Measurements from ENCODE around the gene KMT2E.
A peak's percentile ranks its signal among the peaks of the same experiment; 100 is the strongest.

KMT2E gene

DNA sequence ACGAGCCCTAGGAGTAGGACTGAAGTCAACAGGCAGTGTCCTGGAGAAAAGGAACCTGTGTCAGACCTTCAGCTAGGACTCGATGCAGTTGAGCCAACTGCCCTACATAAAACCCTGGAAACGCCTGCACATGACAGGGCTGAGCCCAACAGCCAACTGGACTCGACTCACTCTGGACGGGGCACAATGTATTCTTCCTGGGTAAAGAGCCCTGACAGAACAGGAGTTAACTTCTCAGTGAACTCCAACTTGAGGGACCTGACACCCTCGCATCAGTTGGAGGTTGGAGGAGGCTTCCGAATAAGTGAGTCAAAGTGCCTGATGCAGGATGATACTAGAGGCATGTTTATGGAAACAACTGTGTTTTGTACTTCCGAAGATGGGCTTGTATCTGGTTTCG, 93.5 kb downstream of the KMT2E start:
- H3K9me3 ChIP-seq (ENCODE audit: control insufficient read depth, insufficient read depth, low read depth, low read length): no peaks in the 10 kb centered on the region
- H3K4me3 ChIP-seq (ENCODE audit: low read depth, low read length): no peak overlapping the region
- ChIA-PET CTCF (no interaction called here), POLR2A (no interaction called here)
- H3K36me3 ChIP-seq (ENCODE audit: control insufficient read depth in 2 of 2, insufficient read depth in 1 of 2, low read length in 2 of 2): peaks cover 53 to 87% of the 10 kb centered on the region in 2 experiments
- TF ChIP-seq, protein P1, sequence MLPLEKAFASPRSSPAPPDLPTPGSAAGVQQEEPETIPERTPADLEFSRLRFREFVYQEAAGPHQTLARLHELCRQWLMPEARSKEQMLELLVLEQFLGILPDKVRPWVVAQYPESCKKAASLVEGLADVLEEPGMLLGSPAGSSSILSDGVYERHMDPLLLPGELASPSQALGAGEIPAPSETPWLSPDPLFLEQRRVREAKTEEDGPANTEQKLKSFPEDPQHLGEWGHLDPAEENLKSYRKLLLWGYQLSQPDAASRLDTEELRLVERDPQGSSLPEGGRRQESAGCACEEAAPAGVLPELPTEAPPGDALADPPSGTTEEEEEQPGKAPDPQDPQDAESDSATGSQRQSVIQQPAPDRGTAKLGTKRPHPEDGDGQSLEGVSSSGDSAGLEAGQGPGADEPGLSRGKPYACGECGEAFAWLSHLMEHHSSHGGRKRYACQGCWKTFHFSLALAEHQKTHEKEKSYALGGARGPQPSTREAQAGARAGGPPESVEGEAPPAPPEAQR (tag by site-specific recombination; IDR thresholded peaks at IDR 0.05): no peak
- TF ChIP-seq, protein P2, sequence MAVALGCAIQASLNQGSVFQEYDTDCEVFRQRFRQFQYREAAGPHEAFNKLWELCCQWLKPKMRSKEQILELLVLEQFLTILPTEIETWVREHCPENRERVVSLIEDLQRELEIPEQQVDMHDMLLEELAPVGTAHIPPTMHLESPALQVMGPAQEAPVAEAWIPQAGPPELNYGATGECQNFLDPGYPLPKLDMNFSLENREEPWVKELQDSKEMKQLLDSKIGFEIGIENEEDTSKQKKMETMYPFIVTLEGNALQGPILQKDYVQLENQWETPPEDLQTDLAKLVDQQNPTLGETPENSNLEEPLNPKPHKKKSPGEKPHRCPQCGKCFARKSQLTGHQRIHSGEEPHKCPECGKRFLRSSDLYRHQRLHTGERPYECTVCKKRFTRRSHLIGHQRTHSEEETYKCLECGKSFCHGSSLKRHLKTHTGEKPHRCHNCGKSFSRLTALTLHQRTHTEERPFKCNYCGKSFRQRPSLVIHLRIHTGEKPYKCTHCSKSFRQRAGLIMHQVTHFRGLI (tag by site-specific recombination; IDR thresholded peaks at IDR 0.05): 0 out of 2 replicates have a peak, but pooled peaks have one; percentile 34
- H3K27ac ChIP-seq (ENCODE audit: extremely low read depth, low read depth, low read length): no peak overlapping the region
- no peaks in the 10 kb centered on the region for H3K4me1 ChIP-seq (ENCODE audit: control insufficient read depth, insufficient read depth, low read length)

DNA sequence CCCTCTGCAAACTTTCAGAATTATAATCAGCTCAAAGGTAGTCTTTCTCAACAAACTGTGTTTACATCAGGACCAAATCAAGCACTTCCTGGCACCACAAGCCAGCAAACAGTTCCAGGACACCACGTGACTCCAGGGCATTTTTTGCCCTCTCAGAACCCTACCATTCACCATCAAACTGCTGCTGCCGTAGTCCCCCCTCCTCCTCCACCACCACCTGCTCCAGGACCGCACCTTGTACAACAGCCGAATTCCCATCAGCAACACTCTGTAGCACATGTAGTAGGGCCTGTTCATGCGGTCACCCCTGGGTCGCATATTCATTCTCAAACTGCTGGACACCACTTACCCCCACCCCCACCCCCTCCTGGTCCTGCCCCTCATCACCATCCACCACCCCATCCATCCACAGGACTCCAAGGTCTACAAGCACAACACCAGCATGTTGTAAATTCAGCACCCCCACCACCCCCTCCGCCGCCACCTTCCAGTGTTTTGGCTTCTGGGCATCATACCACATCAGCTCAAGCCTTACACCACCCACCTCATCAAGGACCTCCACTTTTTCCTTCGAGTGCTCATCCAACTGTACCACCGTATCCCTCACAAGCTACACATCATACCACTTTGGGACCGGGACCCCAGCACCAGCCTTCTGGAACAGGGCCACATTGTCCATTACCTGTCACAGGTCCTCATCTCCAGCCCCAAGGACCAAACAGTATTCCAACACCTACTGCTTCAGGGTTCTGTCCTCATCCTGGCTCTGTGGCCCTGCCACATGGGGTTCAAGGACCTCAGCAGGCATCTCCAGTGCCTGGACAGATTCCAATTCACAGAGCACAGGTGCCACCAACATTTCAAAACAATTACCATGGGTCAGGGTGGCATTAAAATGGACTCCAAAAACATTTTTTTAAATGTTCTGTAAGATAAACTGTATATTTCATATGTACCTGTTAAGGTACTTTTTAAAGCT, 98.7 kb downstream of the KMT2E start:
- TF ChIP-seq OSR2 (tag by site-specific recombination; IDR thresholded peaks at IDR 0.05) (no peak), ZNF24 (tag by site-specific recombination; IDR thresholded peaks at IDR 0.05) (no peak), SP2 (tag by site-specific recombination; IDR thresholded peaks at IDR 0.05) (no peak), ZNF146 (tag by site-specific recombination; IDR thresholded peaks at IDR 0.05) (no peak), EGR2 (tag by site-specific recombination; IDR thresholded peaks at IDR 0.05; ENCODE audit: low read depth) (peak; percentile 6; the same call in 1 of the 2 replicates), ZFHX2 (tag by site-specific recombination; conservative IDR thresholded peaks at IDR 0.05) (peak; percentile 12; the same call in 1 of the 2 replicates), ZNF600 (tag by site-specific recombination; IDR thresholded peaks at IDR 0.05) (0 out of 2 replicates have a peak, but pooled peaks have one; percentile 22)
- TF ChIP-seq, protein P3, sequence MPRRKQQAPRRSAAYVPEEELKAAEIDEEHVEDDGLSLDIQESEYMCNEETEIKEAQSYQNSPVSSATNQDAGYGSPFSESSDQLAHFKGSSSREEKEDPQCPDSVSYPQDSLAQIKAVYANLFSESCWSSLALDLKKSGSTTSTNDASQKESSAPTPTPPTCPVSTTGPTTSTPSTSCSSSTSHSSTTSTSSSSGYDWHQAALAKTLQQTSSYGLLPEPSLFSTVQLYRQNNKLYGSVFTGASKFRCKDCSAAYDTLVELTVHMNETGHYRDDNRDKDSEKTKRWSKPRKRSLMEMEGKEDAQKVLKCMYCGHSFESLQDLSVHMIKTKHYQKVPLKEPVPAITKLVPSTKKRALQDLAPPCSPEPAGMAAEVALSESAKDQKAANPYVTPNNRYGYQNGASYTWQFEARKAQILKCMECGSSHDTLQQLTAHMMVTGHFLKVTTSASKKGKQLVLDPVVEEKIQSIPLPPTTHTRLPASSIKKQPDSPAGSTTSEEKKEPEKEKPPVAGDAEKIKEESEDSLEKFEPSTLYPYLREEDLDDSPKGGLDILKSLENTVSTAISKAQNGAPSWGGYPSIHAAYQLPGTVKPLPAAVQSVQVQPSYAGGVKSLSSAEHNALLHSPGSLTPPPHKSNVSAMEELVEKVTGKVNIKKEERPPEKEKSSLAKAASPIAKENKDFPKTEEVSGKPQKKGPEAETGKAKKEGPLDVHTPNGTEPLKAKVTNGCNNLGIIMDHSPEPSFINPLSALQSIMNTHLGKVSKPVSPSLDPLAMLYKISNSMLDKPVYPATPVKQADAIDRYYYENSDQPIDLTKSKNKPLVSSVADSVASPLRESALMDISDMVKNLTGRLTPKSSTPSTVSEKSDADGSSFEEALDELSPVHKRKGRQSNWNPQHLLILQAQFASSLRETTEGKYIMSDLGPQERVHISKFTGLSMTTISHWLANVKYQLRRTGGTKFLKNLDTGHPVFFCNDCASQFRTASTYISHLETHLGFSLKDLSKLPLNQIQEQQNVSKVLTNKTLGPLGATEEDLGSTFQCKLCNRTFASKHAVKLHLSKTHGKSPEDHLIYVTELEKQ (tag by site-specific recombination; IDR thresholded peaks at IDR 0.05; ENCODE audit: borderline replicate concordance): no peak
- ChIA-PET POLR2A (no interaction called here), CTCF (interaction anchor here (0.6 kb wide), 1 partner anchor 420 kb away, joined by 3 read pairs; no protein-coding TSS in a partner anchor)
- Histone ChIP-seq H3K27ac (ENCODE audit: extremely low read depth, low read depth, low read length) (no peak overlapping the region), H3K4me3 (ENCODE audit: low read depth, low read length) (no peak overlapping the region), H3K4me1 (ENCODE audit: control insufficient read depth, insufficient read depth, low read length) (no peaks in the 10 kb centered on the region), H3K9me3 (ENCODE audit: control insufficient read depth, insufficient read depth, low read depth, low read length) (no peaks in the 10 kb centered on the region), H3K36me3 (ENCODE audit: control insufficient read depth in 2 of 2, insufficient read depth in 1 of 2, low read length in 2 of 2) (peaks cover 41 to 92% of the 10 kb centered on the region in 2 experiments)

DNA sequence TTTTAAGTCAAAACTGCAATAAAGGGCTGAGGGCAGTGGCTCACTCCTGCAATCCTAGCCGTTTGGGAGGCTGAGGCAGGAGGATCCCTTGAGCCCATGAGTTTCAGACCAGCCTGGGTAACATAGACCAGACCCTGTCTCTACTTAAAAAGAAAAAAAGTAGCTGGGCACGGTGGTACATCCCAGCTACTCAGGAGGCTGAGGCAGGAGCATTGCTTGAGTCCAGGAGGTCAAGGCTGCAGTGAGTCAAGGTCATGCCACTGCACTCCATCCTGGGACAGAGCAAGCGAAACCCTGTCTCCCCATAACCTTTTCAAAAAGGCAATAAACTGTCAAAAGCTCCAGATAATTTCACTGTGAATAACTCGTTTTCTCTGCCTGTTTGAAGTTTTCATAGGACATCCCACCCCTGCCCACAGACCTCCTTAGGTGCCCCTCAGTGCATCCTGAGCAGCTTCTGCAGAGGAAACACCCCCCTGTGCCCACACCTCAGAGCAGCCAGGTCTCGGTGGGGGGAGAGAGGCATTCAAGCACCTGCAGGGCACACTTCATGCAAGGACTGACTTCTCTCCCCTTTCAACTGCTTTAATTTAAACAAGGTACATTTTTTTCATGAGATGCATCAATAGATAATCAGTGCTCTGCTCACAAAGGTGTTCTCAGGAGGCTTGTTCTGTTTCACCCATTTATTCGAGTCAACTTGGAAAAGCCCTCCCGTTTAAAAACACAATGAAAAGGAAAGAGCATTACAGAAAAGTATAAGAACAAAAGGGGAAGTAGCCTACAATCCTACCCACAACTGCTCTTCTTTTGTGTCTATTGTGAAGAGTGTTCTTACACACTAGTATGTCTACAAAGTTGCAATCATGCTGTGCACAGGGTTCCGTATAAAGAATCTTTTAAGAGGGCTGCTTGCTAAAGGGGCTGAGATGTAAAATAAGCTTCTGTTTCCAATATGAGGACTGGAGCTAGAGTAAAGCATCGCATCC, 104.9 kb downstream of the KMT2E start:
- CTCF ChIA-PET: interaction anchor here (0.5 to 1.9 kb wide), 4 partner anchors 107 to 309 kb away, joined by 4 to 8 read pairs (median 5); no protein-coding TSS in a partner anchor
- TF ChIP-seq ZNF341 (tag by site-specific recombination; IDR thresholded peaks at IDR 0.05; ENCODE audit: low read depth) (no peak), EGR2 (tag by site-specific recombination; IDR thresholded peaks at IDR 0.05; ENCODE audit: low read depth) (no peak), ZNF433 (tag by site-specific recombination; IDR thresholded peaks at IDR 0.05; ENCODE audit: low read depth) (no peak), ZNF239 (tag by site-specific recombination; IDR thresholded peaks at IDR 0.05) (no peak)
- TF ChIP-seq, protein P4, sequence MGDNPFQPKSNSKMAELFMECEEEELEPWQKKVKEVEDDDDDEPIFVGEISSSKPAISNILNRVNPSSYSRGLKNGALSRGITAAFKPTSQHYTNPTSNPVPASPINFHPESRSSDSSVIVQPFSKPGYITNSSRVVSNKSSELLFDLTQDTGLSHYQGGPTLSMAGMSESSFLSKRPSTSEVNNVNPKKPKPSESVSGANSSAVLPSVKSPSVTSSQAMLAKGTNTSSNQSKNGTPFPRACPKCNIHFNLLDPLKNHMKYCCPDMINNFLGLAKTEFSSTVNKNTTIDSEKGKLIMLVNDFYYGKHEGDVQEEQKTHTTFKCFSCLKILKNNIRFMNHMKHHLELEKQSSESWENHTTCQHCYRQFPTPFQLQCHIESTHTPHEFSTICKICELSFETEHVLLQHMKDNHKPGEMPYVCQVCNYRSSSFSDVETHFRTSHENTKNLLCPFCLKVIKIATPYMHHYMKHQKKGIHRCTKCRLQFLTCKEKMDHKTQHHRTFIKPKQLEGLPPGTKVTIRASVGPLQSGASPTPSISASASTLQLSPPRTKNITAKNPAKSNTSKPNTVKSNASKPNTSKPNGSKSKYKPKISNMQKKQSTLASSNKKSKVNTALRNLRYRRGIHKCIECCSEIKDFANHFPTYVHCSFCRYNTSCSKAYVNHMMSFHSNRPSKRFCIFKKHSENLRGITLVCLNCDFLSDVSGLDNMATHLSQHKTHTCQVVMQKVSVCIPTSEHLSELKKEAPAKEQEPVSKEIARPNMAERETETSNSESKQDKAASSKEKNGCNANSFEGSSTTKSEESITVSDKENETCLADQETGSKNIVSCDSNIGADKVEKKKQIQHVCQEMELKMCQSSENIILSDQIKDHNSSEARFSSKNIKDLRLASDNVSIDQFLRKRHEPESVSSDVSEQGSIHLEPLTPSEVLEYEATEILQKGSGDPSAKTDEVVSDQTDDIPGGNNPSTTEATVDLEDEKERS (tag by site-specific recombination; IDR thresholded peaks at IDR 0.05): no peak
- TF ChIP-seq, protein P5, sequence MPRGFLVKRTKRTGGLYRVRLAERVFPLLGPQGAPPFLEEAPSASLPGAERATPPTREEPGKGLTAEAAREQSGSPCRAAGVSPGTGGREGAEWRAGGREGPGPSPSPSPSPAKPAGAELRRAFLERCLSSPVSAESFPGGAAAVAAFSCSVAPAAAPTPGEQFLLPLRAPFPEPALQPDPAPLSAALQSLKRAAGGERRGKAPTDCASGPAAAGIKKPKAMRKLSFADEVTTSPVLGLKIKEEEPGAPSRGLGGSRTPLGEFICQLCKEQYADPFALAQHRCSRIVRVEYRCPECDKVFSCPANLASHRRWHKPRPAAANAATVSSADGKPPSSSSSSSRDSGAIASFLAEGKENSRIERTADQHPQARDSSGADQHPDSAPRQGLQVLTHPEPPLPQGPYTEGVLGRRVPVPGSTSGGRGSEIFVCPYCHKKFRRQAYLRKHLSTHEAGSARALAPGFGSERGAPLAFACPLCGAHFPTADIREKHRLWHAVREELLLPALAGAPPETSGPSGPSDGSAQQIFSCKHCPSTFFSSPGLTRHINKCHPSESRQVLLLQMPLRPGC (tag by site-specific recombination; IDR thresholded peaks at IDR 0.05): no peak

More for the DNA sequence above, 104.9 kb downstream of the KMT2E start:
- no peaks in the 10 kb centered on the region for H3K9me3 ChIP-seq (ENCODE audit: control insufficient read depth, insufficient read depth, low read depth, low read length)
- POLR2A ChIA-PET: no interaction called here
- H3K4me1 ChIP-seq (ENCODE audit: control insufficient read depth, insufficient read depth, low read length): no peaks in the 10 kb centered on the region
- H3K4me3 ChIP-seq (ENCODE audit: low read depth, low read length): no peak overlapping the region
- H3K27ac ChIP-seq (ENCODE audit: extremely low read depth, low read depth, low read length): no peak overlapping the region
- H3K36me3 ChIP-seq (ENCODE audit: control insufficient read depth in 2 of 2, insufficient read depth in 1 of 2, low read length in 2 of 2): peaks cover 0 to 42% of the 10 kb centered on the region in 2 experiments

Measured in HEK293 (cell line).